K562 treated with DMSO at 1 percent for 24 hours (cell line): ENCODE measurements around the gene ADRB2. TPM values are rescaled to one million over a fixed set of nuclear protein-coding genes. Genes with fewer than 3 reads are reported as not detected.

Experiments
- total RNA-seq: library from RNA; unstranded; fragments of 300-600 nt; gene quantifications from 2 replicates; pipeline ENCODE4 v1.2.3, GENCODE V29; 2022; ENCODE audit warnings: low read depth; ENCODE audit not compliant: insufficient read depth

Gene ADRB2
- 0.19 TPM in 1 of 2 replicates, not detected in the other for total RNA-seq

GRCh38 chr5:148826053-148826738 lies at the start of gene ADRB2:
TSS of gene ADRB2 (plus strand) at chr5:148826611. CDS start at chr5:148826832, 221 bp downstream.

Other genes starting within 250 kb of the ADRB2 start
- gene HTR4, start 172.1 kb upstream of the ADRB2 start, total RNA-seq: not detected in 2 replicates
- gene SH3TC2, start 236.5 kb downstream of the ADRB2 start, total RNA-seq: 0.72 and 1.7 TPM in 2 replicates